MCF 10A (cell line): ENCODE measurements around the gene LMTK2. TPM values are rescaled to one million over a fixed set of nuclear protein-coding genes. Genes with fewer than 3 reads are reported as not detected.

Experiments used
- BruUV-seq: library from RNA; stranded (reverse); fragments of 400-500 nt; replicated peaks from 2 replicates; lab custom pipeline; 2021; lab: Mats Ljungman, UMichigan
- CTCF ChIA-PET: fragments of 300-600 bp; sonication (Branson Sonifier 250); formaldehyde crosslinking; extraction: SDS; loops from one replicate; lab custom pipeline; 2021; ENCODE audit warnings: antibody characterized with exemption, inconsistent platforms; lab: Yijun Ruan, JAX
- POLR2A ChIA-PET: fragments of 300-600, 350-650 bp; sonication (Branson Sonifier 250); formaldehyde crosslinking; extraction: SDS; loops from one replicate; lab custom pipeline; 2020; ENCODE audit warnings: antibody characterized with exemption, inconsistent platforms; lab: Yijun Ruan, JAX
- DNase-seq: peaks from one replicate; pipeline ENCODE4 v3.0.0-alpha.2; 2018; ENCODE audit not compliant: unreplicated experiment
- H3K27ac Mint-ChIP-seq: one replicate; pipeline ENCODE4 v1.8.0; 2022; ENCODE audit warnings: mild to moderate bottlenecking, low read depth, mixed read lengths; ENCODE audit not compliant: unreplicated experiment
- H3K27me3 Mint-ChIP-seq: one replicate; pipeline ENCODE4 v1.8.0; 2022; ENCODE audit warnings: mixed read lengths; ENCODE audit not compliant: insufficient read depth, unreplicated experiment
- H3K36me3 Mint-ChIP-seq: one replicate; pipeline ENCODE4 v1.8.0; 2022; ENCODE audit warnings: mild to moderate bottlenecking, moderate library complexity, mixed read lengths; ENCODE audit not compliant: insufficient read depth, unreplicated experiment
- H3K4me1 Mint-ChIP-seq: one replicate; pipeline ENCODE4 v1.8.0; 2022; ENCODE audit warnings: mixed read lengths; ENCODE audit not compliant: insufficient read depth, unreplicated experiment
- H3K4me3 Mint-ChIP-seq: one replicate; pipeline ENCODE4 v1.8.0; 2022; ENCODE audit warnings: mild to moderate bottlenecking, moderate library complexity, mixed read lengths; ENCODE audit not compliant: unreplicated experiment
- H3K9me3 Mint-ChIP-seq: one replicate; pipeline ENCODE4 v1.8.0; 2022; ENCODE audit warnings: mixed read lengths; ENCODE audit not compliant: unreplicated experiment
- intact Hi-C: fragments of 100-400 bp; cut with micrococcal nuclease; formaldehyde crosslinking; loops from 2 replicates; pipeline ENCODE4 v1.14.1; 2022
- total RNA-seq: library from RNA; stranded (reverse); gene quantifications from 2 replicates; pipeline ENCODE4 v1.2.3, GENCODE V29; 2022
- TF ChIP-seq, protein P1 (sequence below): fragments of 200-600 bp; IDR thresholded peaks from one replicate; pipeline ENCODE4 v1.8.0; 2022; ENCODE audit warnings: antibody characterized with exemption, mild to moderate bottlenecking; ENCODE audit not compliant: unreplicated experiment

The LMTK2 gene
- total RNA-seq, 1 experiment from 2014 or later: 16.8 TPM

DNA sequence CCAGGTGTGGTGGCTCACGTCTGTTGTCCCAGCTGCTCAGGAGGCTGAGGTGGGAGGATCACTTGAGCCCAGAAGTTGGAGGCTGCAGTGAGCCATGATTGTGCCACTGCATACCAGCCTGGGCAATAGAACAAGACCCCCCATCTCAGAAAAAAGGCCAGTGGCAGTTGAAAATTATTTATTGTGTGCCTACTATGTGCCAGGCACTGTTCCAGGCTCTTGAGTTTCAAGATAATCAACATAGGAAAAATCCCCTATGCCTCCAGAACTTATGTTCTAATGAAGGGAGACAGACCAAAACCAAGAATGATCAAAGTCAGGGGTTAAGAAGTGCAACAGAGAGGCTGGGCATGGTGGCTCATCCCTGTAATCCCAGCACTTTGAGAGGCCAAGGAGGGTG lies 42.4 kb upstream of the LMTK2 start:
- TF ChIP-seq, protein P1, sequence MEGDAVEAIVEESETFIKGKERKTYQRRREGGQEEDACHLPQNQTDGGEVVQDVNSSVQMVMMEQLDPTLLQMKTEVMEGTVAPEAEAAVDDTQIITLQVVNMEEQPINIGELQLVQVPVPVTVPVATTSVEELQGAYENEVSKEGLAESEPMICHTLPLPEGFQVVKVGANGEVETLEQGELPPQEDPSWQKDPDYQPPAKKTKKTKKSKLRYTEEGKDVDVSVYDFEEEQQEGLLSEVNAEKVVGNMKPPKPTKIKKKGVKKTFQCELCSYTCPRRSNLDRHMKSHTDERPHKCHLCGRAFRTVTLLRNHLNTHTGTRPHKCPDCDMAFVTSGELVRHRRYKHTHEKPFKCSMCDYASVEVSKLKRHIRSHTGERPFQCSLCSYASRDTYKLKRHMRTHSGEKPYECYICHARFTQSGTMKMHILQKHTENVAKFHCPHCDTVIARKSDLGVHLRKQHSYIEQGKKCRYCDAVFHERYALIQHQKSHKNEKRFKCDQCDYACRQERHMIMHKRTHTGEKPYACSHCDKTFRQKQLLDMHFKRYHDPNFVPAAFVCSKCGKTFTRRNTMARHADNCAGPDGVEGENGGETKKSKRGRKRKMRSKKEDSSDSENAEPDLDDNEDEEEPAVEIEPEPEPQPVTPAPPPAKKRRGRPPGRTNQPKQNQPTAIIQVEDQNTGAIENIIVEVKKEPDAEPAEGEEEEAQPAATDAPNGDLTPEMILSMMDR: no peak
- no peak for DNase-seq
- Mint-ChIP-seq H3K4me3 (no peak overlapping the region), H3K27ac (no peak overlapping the region), H3K27me3 (no peaks in the 10 kb centered on the region), H3K9me3 (no peaks in the 10 kb centered on the region), H3K36me3 (no peaks in the 10 kb centered on the region), H3K4me1 (no peaks in the 10 kb centered on the region)
- BruUV-seq: no TSS peak
- CTCF ChIA-PET: interaction anchor here (1.0 kb wide), 1 partner anchor 43 kb away, joined by 3 read pairs; no protein-coding TSS in a partner anchor
- POLR2A ChIA-PET: interaction anchor here (1.0 kb wide), 1 partner anchor 11 kb away, joined by 3 read pairs; no protein-coding TSS in a partner anchor
- intact Hi-C loops: no loop called here

DNA sequence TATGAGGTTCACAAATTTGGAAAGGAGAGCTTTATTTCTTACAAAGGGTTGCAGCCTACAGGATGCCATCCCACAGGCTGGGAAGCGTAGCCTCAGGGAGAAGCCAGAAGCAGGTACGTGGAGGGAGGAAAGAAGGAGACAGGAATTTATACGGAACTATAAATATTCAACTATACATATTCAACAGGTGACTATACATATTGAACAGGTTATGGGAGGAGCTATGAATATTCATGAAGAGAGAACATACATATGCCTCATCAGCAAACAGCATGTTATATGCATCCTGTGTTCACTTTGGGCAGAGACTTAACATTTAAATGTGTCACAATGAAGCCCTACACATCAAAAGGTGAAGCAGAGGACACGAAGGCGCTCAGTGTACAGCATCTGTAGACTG lies 40.5 kb upstream of the LMTK2 start:
- BruUV-seq: no TSS peak
- intact Hi-C loops: no loop called here
- TF ChIP-seq, protein P1: no peak
- Mint-ChIP-seq H3K27me3 (no peaks in the 10 kb centered on the region), H3K4me1 (no peaks in the 10 kb centered on the region), H3K9me3 (no peaks in the 10 kb centered on the region), H3K36me3 (no peaks in the 10 kb centered on the region), H3K27ac (no peak overlapping the region), H3K4me3 (no peak overlapping the region)
- DNase-seq: no peak
- CTCF ChIA-PET: interaction anchor here (1.3 kb wide), 2 partner anchors 8 to 19 kb away, joined by 3 to 5 read pairs; no protein-coding TSS in a partner anchor
- POLR2A ChIA-PET: no interaction called here

DNA sequence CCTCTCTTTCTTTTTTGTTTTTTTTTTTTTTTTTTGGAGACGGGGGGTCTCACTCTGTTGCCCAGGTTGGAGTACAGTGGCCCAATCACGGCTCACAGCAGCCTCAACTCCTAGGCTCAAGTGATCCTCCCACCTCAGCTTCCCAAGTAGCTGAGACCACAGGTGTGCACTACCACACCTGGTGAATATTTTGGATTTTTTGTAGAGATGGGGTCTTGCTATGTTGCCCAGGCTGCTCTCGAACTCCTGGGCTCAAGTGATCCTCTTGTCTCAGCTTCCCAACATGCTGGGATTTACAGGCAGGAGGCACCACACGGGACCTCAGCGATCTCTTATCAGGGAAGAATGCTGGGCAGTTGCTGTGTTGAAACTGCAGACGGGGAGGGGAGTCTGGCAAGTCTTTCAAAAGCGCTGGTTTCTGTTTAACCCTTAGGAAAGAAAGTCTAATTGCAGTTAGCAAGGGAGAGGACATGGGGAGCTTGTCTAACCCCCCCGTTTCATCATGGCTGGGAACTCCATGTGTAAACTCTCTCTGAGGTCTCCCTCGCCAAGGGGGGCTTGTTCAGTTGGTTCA lies 39.6 kb upstream of the LMTK2 start:
- intact Hi-C loops: no loop called here
- Mint-ChIP-seq H3K4me1 (no peaks in the 10 kb centered on the region), H3K4me3 (no peak overlapping the region), H3K27me3 (no peaks in the 10 kb centered on the region), H3K9me3 (no peaks in the 10 kb centered on the region), H3K36me3 (no peaks in the 10 kb centered on the region), H3K27ac (no peak overlapping the region)
- CTCF ChIA-PET: interaction anchor here (1.2 to 1.3 kb wide), 3 partner anchors 9 to 18 kb away, joined by 3 to 5 read pairs (median 3); no protein-coding TSS in a partner anchor
- TF ChIP-seq, protein P1: no peak
- BruUV-seq: no TSS peak
- POLR2A ChIA-PET: no interaction called here
- no peak for DNase-seq

DNA sequence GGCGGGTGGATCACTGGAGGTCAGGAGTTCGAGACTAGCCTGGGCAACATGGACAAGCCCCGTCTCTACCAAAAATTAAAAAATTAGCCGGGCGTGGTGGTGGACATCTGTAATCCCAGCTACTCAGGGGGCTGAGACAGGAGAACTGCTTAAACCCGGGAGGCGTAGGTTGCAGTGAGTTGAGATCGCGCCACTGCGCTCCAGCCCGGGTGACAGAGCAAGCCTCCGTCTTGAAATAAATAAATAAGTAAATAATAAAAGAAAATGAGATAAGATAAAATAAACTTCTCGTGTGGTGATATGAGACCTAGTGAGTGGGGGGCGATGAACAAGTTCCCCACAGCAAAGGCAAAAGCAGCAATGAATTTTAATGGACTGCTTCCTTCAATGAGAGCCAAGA lies 33.6 kb upstream of the LMTK2 start:
- TF ChIP-seq, protein P1: no peak
- H3K27ac Mint-ChIP-seq: no peak overlapping the region
- no peaks in the 10 kb centered on the region for H3K9me3 Mint-ChIP-seq
- no peak for DNase-seq
- BruUV-seq: no TSS peak
- no peak overlapping the region for H3K4me3 Mint-ChIP-seq
- H3K4me1 Mint-ChIP-seq: no peaks in the 10 kb centered on the region
- H3K36me3 Mint-ChIP-seq: no peaks in the 10 kb centered on the region
- ChIA-PET CTCF (no interaction called here), POLR2A (no interaction called here)
- no peaks in the 10 kb centered on the region for H3K27me3 Mint-ChIP-seq
- intact Hi-C loops: no loop called here
